PFSK-1 (cell line): ENCODE data around the gene CLTCL1.

ENCODE experiments used
- FOXP2 ChIP-seq: optimal IDR thresholded peaks from 2 replicates; pipeline ENCODE3; 2011; ENCODE audit warnings: borderline replicate concordance, control low read depth, inconsistent platforms; ENCODE audit not compliant: insufficient read depth; ENCODE audit errors: extremely low read length, extremely low read depth
- POLR2AphosphoS5 ChIP-seq: IDR thresholded peaks from 2 replicates; pipeline ENCODE4 v1.6.1; 2012; ENCODE audit warnings: low read depth, mild to moderate bottlenecking, control low read depth, low read length, moderate library complexity
- SIN3A ChIP-seq: IDR thresholded peaks from 2 replicates; pipeline ENCODE4 v1.6.1; 2012; ENCODE audit warnings: mild to moderate bottlenecking, low read length, moderate library complexity, borderline replicate concordance; ENCODE audit not compliant: insufficient read depth
- TAF1 ChIP-seq: IDR thresholded peaks from 2 replicates; pipeline ENCODE4 v1.6.1; 2012; ENCODE audit warnings: low read length, control low read depth, borderline replicate concordance; ENCODE audit not compliant: insufficient read depth
- TF ChIP-seq, protein P1 (sequence below), 2 experiments: IDR thresholded peaks; 2 replicates each; pipeline versions ENCODE4 v1.6.1 to v1.8.0; 2011 to 2012; ENCODE audit warnings: low read depth in 2 of 2, low read length in 2 of 2, control low read depth in 1 of 2, inconsistent platforms in 1 of 2, mild to moderate bottlenecking in 1 of 2, moderate library complexity in 1 of 2; ENCODE audit not compliant: insufficient read depth in 1 of 2

Gene CLTCL1

GRCh38 chr22:19184276-19184997, 107.1 kb downstream of the CLTCL1 start:
- TF ChIP-seq, protein P1, sequence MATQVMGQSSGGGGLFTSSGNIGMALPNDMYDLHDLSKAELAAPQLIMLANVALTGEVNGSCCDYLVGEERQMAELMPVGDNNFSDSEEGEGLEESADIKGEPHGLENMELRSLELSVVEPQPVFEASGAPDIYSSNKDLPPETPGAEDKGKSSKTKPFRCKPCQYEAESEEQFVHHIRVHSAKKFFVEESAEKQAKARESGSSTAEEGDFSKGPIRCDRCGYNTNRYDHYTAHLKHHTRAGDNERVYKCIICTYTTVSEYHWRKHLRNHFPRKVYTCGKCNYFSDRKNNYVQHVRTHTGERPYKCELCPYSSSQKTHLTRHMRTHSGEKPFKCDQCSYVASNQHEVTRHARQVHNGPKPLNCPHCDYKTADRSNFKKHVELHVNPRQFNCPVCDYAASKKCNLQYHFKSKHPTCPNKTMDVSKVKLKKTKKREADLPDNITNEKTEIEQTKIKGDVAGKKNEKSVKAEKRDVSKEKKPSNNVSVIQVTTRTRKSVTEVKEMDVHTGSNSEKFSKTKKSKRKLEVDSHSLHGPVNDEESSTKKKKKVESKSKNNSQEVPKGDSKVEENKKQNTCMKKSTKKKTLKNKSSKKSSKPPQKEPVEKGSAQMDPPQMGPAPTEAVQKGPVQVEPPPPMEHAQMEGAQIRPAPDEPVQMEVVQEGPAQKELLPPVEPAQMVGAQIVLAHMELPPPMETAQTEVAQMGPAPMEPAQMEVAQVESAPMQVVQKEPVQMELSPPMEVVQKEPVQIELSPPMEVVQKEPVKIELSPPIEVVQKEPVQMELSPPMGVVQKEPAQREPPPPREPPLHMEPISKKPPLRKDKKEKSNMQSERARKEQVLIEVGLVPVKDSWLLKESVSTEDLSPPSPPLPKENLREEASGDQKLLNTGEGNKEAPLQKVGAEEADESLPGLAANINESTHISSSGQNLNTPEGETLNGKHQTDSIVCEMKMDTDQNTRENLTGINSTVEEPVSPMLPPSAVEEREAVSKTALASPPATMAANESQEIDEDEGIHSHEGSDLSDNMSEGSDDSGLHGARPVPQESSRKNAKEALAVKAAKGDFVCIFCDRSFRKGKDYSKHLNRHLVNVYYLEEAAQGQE (IDR thresholded peaks at IDR 0.05; ENCODE audit: insufficient read depth in 1 of 2, low read depth in 2 of 2, low read length in 2 of 2), result no peak
- TF ChIP-seq SIN3A, result no peak
- no peak for TF ChIP-seq POLR2AphosphoS5
- TF ChIP-seq TAF1, result no peak
- no peak for TF ChIP-seq FOXP2

DNA sequence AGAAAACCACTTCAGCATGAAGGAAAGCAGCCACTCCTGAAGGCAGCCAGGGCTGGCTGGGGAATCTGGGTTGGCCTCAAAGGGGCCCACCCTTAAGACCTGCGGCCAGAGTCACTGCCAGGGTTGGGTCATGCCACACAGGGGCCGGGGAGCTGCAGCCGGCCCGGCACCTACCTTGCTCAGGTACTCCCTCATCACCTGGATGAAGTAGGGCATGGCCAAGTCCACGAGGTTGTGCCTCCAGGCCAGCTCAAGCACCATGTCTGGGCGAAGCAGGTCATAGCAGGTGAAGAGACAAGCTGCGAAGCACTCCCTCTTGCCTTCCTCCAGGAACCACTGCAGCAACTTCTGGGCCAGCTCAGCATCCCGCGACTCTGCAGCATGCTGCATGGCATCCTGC, 108.3 kb downstream of the CLTCL1 start:
- TF ChIP-seq FOXP2 (no peak), POLR2AphosphoS5 (no peak), TAF1 (no peak), SIN3A (no peak)
- TF ChIP-seq, protein P1 (IDR thresholded peaks at IDR 0.05; ENCODE audit: insufficient read depth in 1 of 2, low read depth in 2 of 2, low read length in 2 of 2), result no peak

DNA sequence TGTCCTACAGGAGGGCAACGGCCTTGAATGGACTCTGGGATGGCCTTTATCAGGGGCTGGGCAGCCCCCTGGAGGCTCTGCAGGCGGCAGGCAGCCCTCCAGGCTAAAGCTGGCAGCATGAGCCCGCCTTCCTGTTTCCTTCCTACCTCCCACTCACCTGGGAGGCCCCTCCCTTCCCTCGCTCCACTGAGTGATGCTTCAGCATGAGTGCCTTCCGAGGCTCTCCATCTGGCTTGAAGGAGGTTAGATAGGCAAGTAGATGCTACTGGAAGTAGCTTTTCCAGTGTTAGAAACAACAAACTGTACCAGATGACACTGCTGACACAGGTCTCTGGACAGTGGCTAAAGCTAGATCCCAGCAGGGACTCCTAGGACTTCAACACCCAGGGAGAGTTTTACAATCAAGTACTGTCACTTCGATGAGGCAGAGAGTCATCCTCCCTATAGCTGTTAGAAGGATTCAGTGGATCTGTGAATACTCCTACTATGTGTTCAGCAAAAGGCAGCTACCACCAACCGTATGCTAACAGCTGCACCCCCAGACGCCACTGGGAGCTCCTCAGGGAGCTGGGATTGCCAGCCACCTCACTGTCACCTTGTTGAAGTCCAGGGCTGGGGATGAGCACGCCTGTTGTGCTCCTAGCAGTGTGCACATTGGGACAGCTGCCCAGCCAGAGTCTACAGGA, 108.9 kb downstream of the CLTCL1 start:
- no peak for TF ChIP-seq SIN3A
- no peak for TF ChIP-seq FOXP2
- no peak for TF ChIP-seq POLR2AphosphoS5
- TF ChIP-seq, protein P1 (IDR thresholded peaks at IDR 0.05; ENCODE audit: insufficient read depth in 1 of 2, low read depth in 2 of 2, low read length in 2 of 2), result no peak
- TF ChIP-seq TAF1, result no peak

- TF ChIP-seq FOXP2, result no peak
- TF ChIP-seq SIN3A, result no peak
- no peak for TF ChIP-seq POLR2AphosphoS5
- TF ChIP-seq TAF1, result no peak
- TF ChIP-seq, protein P1 (IDR thresholded peaks at IDR 0.05; ENCODE audit: insufficient read depth in 1 of 2, low read depth in 2 of 2, low read length in 2 of 2), result no peak
These were observed 109.6 kb downstream of the CLTCL1 start for GRCh38 chr22:19181786-19182471.
